A549 (cell line): ENCODE results near the gene CAMTA1. TPM values are rescaled to one million over a fixed set of nuclear protein-coding genes. Genes with fewer than 3 reads are reported as not detected.

Experiments
- ATAC-seq, 2 experiments: fragments of 200-7000 bp in 1 of 2; fragments of >200 bp in 1 of 2; cut with Nextera tagmentation in 1 of 2; cut with Tn5 transposase in 1 of 2; 3 replicates each; pipeline versions ENCODE4 v1.8.0 to v1.9.1; 2018 to 2020; ENCODE audit warnings: mild to moderate bottlenecking in 1 of 2, moderate library complexity in 1 of 2
- CTCF ChIA-PET: fragments of 300-600 bp; sonication (Branson Sonifier 250); formaldehyde crosslinking; extraction: SDS; loops from one replicate; lab custom pipeline; 2021; ENCODE audit warnings: antibody characterized with exemption, inconsistent platforms; lab: Yijun Ruan, JAX
- POLR2A ChIA-PET: fragments of 350-600 bp; formaldehyde crosslinking; extraction: SDS; loops from one replicate; lab custom pipeline; 2021; ENCODE audit warnings: antibody characterized with exemption, inconsistent platforms; lab: Yijun Ruan, JAX
- DNase-seq, 2 experiments: peaks; one replicate each; pipeline versions ENCODE4 v3.0.0 to v3.0.0-alpha.2; 2011 to 2016; ENCODE audit warnings: low read depth in 1 of 2, low spot score in 1 of 2
- FAIRE-seq: peaks from 2 replicates; lab custom pipeline; 2011; peaks lifted over from hg19 to GRCh38; lab: Jason Lieb, UNC
- H3K27ac ChIP-seq, 2 experiments: fragments of >200 bp; sonication (Bioruptor Twin); formaldehyde crosslinking; 3 replicates each; pipeline ENCODE4 v1.5.1; 2016 to 2017
- H3K4me1 ChIP-seq: fragments of >200 bp; sonication (Bioruptor Twin); formaldehyde crosslinking; 3 replicates; pipeline ENCODE4 v1.6.1; 2016
- H3K4me2 ChIP-seq: fragments of >200 bp; sonication (Bioruptor Twin); formaldehyde crosslinking; 3 replicates; pipeline ENCODE4 v1.6.1; 2016
- H3K4me3 ChIP-seq: fragments of >200 bp; sonication (Bioruptor Twin); formaldehyde crosslinking; 3 replicates; pipeline ENCODE4 v1.5.1; 2016
- H3K9me3 ChIP-seq: fragments of >200 bp; sonication (Bioruptor Twin); formaldehyde crosslinking; 3 replicates; pipeline ENCODE4 v1.6.1; 2016
- ATOH8 ChIP-seq: fragments of 250-450 bp; sonication (Bioruptor Pico); IDR thresholded peaks from 2 replicates; pipeline ENCODE4 v1.5.0; 2020; ENCODE audit warnings: low read depth, mild to moderate bottlenecking, moderate library complexity
- CBX2 ChIP-seq: fragments of 200-600 bp; sonication (generic); IDR thresholded peaks from 2 replicates; pipeline ENCODE4 v1.6.1; 2016; ENCODE audit warnings: low read depth, mild to moderate bottlenecking, borderline replicate concordance
- CEBPB ChIP-seq, 2 experiments: fragments of >200 bp in 1 of 2; sonication (Bioruptor Twin) in 1 of 2; formaldehyde crosslinking in 1 of 2; IDR thresholded peaks; 2 replicates each; pipeline ENCODE4 v1.6.1; 2012 to 2016
- CHD2 ChIP-seq: fragments of 150-350 bp; IDR thresholded peaks from 2 replicates; pipeline ENCODE4 v1.6.1; 2014; ENCODE audit warnings: low read length; ENCODE audit not compliant: partially characterized antibody
- CHD4 ChIP-seq: fragments of 200-600 bp; sonication (generic); IDR thresholded peaks from 2 replicates; pipeline ENCODE4 v1.6.1; 2016; ENCODE audit warnings: antibody characterized with exemption, mild to moderate bottlenecking, borderline replicate concordance
- CTCF ChIP-seq: fragments of >200 bp; sonication (Bioruptor Twin); formaldehyde crosslinking; IDR thresholded peaks from 3 replicates; pipeline ENCODE4 v1.5.1; 2016
- E2F6 ChIP-seq: IDR thresholded peaks from 2 replicates; pipeline ENCODE4 v1.6.1; 2012; ENCODE audit warnings: low read depth, borderline replicate concordance
- EHF ChIP-seq: fragments of 250-450 bp; sonication (Bioruptor Pico); IDR thresholded peaks from 2 replicates; pipeline ENCODE4 v1.5.0; 2020; ENCODE audit warnings: mild to moderate bottlenecking
- FOSB ChIP-seq: fragments of 250-450 bp; sonication (Bioruptor Pico); IDR thresholded peaks from 2 replicates; pipeline ENCODE4 v1.5.0; 2020; ENCODE audit warnings: mild to moderate bottlenecking, moderate library complexity
- FOSL2 ChIP-seq, 2 experiments: fragments of 450-650 bp in 1 of 2; fragments of >200 bp in 1 of 2; sonication (Bioruptor Twin) in 1 of 2; formaldehyde crosslinking; IDR thresholded peaks; 2 replicates each; pipeline versions ENCODE4 v1.5.0 to v1.6.1; 2016 to 2020; ENCODE audit warnings: mild to moderate bottlenecking in 1 of 2, moderate library complexity in 1 of 2
- HDAC2 ChIP-seq: fragments of 200-600 bp; sonication (generic); IDR thresholded peaks from 2 replicates; pipeline ENCODE4 v1.6.1; 2016
- HEYL ChIP-seq: fragments of 250-450 bp; sonication (Bioruptor Pico); IDR thresholded peaks from 2 replicates; pipeline ENCODE4 v1.8.0; 2021; ENCODE audit warnings: mild to moderate bottlenecking, moderate library complexity
- JUN ChIP-seq, 2 experiments: fragments of >200 bp; sonication (Bioruptor Twin); formaldehyde crosslinking; IDR thresholded peaks; 2 replicates in 1 of 2; 3 replicates in 1 of 2; pipeline ENCODE4 v1.6.1; 2016 to 2017
- KDM1A ChIP-seq: fragments of 200-600 bp; sonication (generic); IDR thresholded peaks from 2 replicates; pipeline ENCODE4 v1.6.1; 2016; ENCODE audit warnings: low read depth, mild to moderate bottlenecking
- NPAS2 ChIP-seq: fragments of 250-450 bp; sonication (Bioruptor Pico); IDR thresholded peaks from 2 replicates; pipeline ENCODE4 v1.8.0; 2022; ENCODE audit warnings: mild to moderate bottlenecking, moderate library complexity, borderline replicate concordance
- NR3C1 ChIP-seq: fragments of >200 bp; sonication (Bioruptor Twin); formaldehyde crosslinking; IDR thresholded peaks from 3 replicates; pipeline ENCODE4 v1.6.1; 2017
- PHF8 ChIP-seq: fragments of 200-600 bp; sonication (generic); IDR thresholded peaks from 2 replicates; pipeline ENCODE4 v1.6.1; 2016; ENCODE audit warnings: low read depth, mild to moderate bottlenecking, antibody characterized with exemption, moderate library complexity, borderline replicate concordance
- POLR2A ChIP-seq: IDR thresholded peaks from 2 replicates; pipeline ENCODE4 v1.6.1; 2012; ENCODE audit warnings: mild to moderate bottlenecking, low read length
- POLR2AphosphoS2 ChIP-seq: conservative IDR thresholded peaks from 2 replicates; pipeline ENCODE4 v1.6.1; 2012; ENCODE audit warnings: low read length, improper control_type of control experiment, inconsistent platforms
- RAD21 ChIP-seq, 2 experiments: fragments of >200 bp in 1 of 2; sonication (Bioruptor Twin) in 1 of 2; formaldehyde crosslinking in 1 of 2; IDR thresholded peaks in 1 of 2; conservative IDR thresholded peaks in 1 of 2; 2 replicates in 1 of 2; 3 replicates in 1 of 2; pipeline ENCODE4 v1.6.1; 2012 to 2018; ENCODE audit warnings: inconsistent platforms in 1 of 2
- REST ChIP-seq: fragments of 200-600 bp; sonication (generic); IDR thresholded peaks from 2 replicates; pipeline ENCODE4 v1.6.1; 2016; ENCODE audit warnings: antibody characterized with exemption, mild to moderate bottlenecking, moderate library complexity
- RFX5 ChIP-seq: fragments of 450-650 bp; IDR thresholded peaks from 2 replicates; pipeline ENCODE4 v1.7.1; 2014; ENCODE audit warnings: antibody characterized with exemption, mild to moderate bottlenecking, moderate library complexity
- RNF2 ChIP-seq: fragments of 200-600 bp; sonication (generic); IDR thresholded peaks from 2 replicates; pipeline ENCODE4 v1.6.1; 2016; ENCODE audit warnings: low read depth, mild to moderate bottlenecking, antibody characterized with exemption, moderate library complexity, borderline replicate concordance
- ZC3H11A ChIP-seq: fragments of 450-650 bp; IDR thresholded peaks from 2 replicates; pipeline ENCODE4 v1.6.1; 2014; ENCODE audit warnings: antibody characterized with exemption, mild to moderate bottlenecking
- ZNF302 ChIP-seq: fragments of 250-450 bp; sonication (Bioruptor Pico); IDR thresholded peaks from 2 replicates; pipeline ENCODE4 v1.9.0; 2021; ENCODE audit warnings: inconsistent platforms, mild to moderate bottlenecking, moderate library complexity
- WGBS: methylation state at CpG from one replicate; pipeline ENCODE4 v1.1.6; 2017; ENCODE audit errors: missing lambda C conversion rate; 5-methylcytosine and 5-hydroxymethylcytosine counted together
- polyA plus RNA-seq, 4 experiments: library from polyadenylated mRNA; depleted of rRNA in 3 of 4; stranded (reverse); fragments of >200 nt; fragmentation: RNase III in 1 of 4; extraction: RNeasy Plus Mini Kit Qiagen cat#74134 plus additional on column Dnase treatment in 1 of 4; gene quantifications; 2 replicates in 3 of 4; 3 replicates in 1 of 4; pipeline ENCODE4 v1.2.3, GENCODE V29; 2011 to 2017

CAMTA1 gene
- polyA plus RNA-seq, 2 of the 4 experiments (the other 2 are of a cell fraction): 58.8 to 75.0 TPM

GRCh38 chr1:6960291-6960811, 175.1 kb downstream of the CAMTA1 start:
- ATAC-seq (no peak), DNase-seq (no peak), FAIRE-seq (no peak)
- Histone ChIP-seq H3K4me1 (peaks cover 12% of the 10 kb centered on the region), H3K27ac (peak overlapping the region in 1 of 2 experiments; percentile 34; a peak in 1 of 6 replicates), H3K4me2 (no peak overlapping the region), H3K4me3 (no peak overlapping the region), H3K9me3 (no peaks in the 10 kb centered on the region)
- POLR2A ChIA-PET: interaction anchor here (0.5 kb wide), 1 partner anchor 675 kb away, joined by 3 read pairs; no protein-coding TSS in a partner anchor
- CTCF ChIA-PET: interaction anchor here (0.8 kb wide), 1 partner anchor 687 kb away, joined by 3 read pairs; no protein-coding TSS in a partner anchor
- WGBS: 77% methylated on average over 12 of the region's 12 CpGs
- TF ChIP-seq REST (no peak), CHD2 (no peak), RNF2 (no peak), CHD4 (no peak), KDM1A (no peak), NR3C1 (no peak), POLR2A (no peak), ZNF302 (no peak), FOSB (no peak), POLR2AphosphoS2 (no peak), E2F6 (no peak), ATOH8 (CRISPR knock-in tag) (no peak), CEBPB (IDR thresholded peaks at IDR 0.05) (no peak), CTCF (no peak), FOSL2 (IDR thresholded peaks at IDR 0.05) (no peak), FOSL2 (CRISPR knock-in tag; IDR thresholded peaks at IDR 0.05) (no peak), RFX5 (no peak), JUN (IDR thresholded peaks at IDR 0.05) (no peak)

GRCh38 chr1:6960860-6961259, 175.6 kb downstream of the CAMTA1 start:
- Histone ChIP-seq H3K4me1 (peaks cover 12% of the 10 kb centered on the region), H3K4me3 (no peak overlapping the region), H3K9me3 (no peaks in the 10 kb centered on the region), H3K27ac (no peak overlapping the region), H3K4me2 (no peak overlapping the region)
- DNase-seq (no peak), FAIRE-seq (no peak), ATAC-seq (no peak)
- POLR2A ChIA-PET: interaction anchor here (0.5 kb wide), 1 partner anchor 675 kb away, joined by 3 read pairs; no protein-coding TSS in a partner anchor
- TF ChIP-seq ZC3H11A: no peak
- no peak for TF ChIP-seq FOSL2 (IDR thresholded peaks at IDR 0.05)
- no peak for TF ChIP-seq FOSL2 (CRISPR knock-in tag; IDR thresholded peaks at IDR 0.05)
- no peak for TF ChIP-seq HDAC2
- no peak for TF ChIP-seq RAD21 (conservative IDR thresholded peaks at IDR 0.05 in 1 of 2, IDR thresholded peaks at IDR 0.05 in 1 of 2)
- TF ChIP-seq NPAS2: no peak
- TF ChIP-seq HEYL (CRISPR knock-in tag): no peak
- no peak for TF ChIP-seq RFX5
- no peak for TF ChIP-seq ZNF302
- no peak for TF ChIP-seq PHF8
- TF ChIP-seq REST: no peak
- TF ChIP-seq CBX2: no peak
- no peak for TF ChIP-seq EHF
- CTCF ChIA-PET: interaction anchor here (0.8 kb wide), 1 partner anchor 687 kb away, joined by 3 read pairs; no protein-coding TSS in a partner anchor
- WGBS: 95% methylated on average over 3 of the region's 3 CpGs
